GM19324 (cell line): ENCODE results near the gene KLHL22.
"Not testable (repeated sequence)": the region's sequence is repeated elsewhere in the genome, so short reads cannot be mapped to it uniquely, and the experiment has no call there.

Experiments
- ATAC-seq: cut with Tn5 transposase; IDR thresholded peaks from one replicate; pipeline ENCODE4 v1.9.1; 2021; ENCODE audit warnings: mild to moderate bottlenecking, moderate library complexity; ENCODE audit not compliant: unreplicated experiment, low FRiP score

KLHL22 gene

GRCh38 chr22:20471126-20471833 lies 24.3 kb downstream of the KLHL22 start:
- ATAC-seq = no peak

- ATAC-seq = not testable (repeated sequence)
These were observed 25.1 kb downstream of the KLHL22 start for GRCh38 chr22:20470525-20470924.

- no peak for ATAC-seq
These were observed 26.3 kb downstream of the KLHL22 start for GRCh38 chr22:20469110-20469868.

GRCh38 chr22:20466659-20467379 lies 28.8 kb downstream of the KLHL22 start:
- ATAC-seq = no peak

GRCh38 chr22:20465759-20466077 lies 29.9 kb downstream of the KLHL22 start:
- no peak for ATAC-seq

GRCh38 chr22:20464912-20465758 lies 30.5 kb downstream of the KLHL22 start:
- ATAC-seq = no peak

- no peak for ATAC-seq
These were observed 31.4 kb downstream of the KLHL22 start for GRCh38 chr22:20464096-20464614.

GRCh38 chr22:20463324-20464095 lies 32.1 kb downstream of the KLHL22 start:
- ATAC-seq = no peak

- no peak for ATAC-seq
These were observed 35.7 kb downstream of the KLHL22 start for GRCh38 chr22:20459862-20460261.

- no peak for ATAC-seq
These were observed 36.4 kb downstream of the KLHL22 start for GRCh38 chr22:20459152-20459542.

- ATAC-seq = no peak
These were observed 37.0 kb downstream of the KLHL22 start for GRCh38 chr22:20458530-20459151.

GRCh38 chr22:20457506-20458240 lies 37.9 kb downstream of the KLHL22 start:
- no peak for ATAC-seq

- no peak for ATAC-seq
These were observed 38.9 kb downstream of the KLHL22 start for GRCh38 chr22:20456722-20457076.

GRCh38 chr22:20456064-20456721 lies 39.4 kb downstream of the KLHL22 start:
- no peak for ATAC-seq

- no peak for ATAC-seq
These were observed 39.9 kb downstream of the KLHL22 start for GRCh38 chr22:20455709-20456063.

- no peak for ATAC-seq
These were observed 42.4 kb downstream of the KLHL22 start for GRCh38 chr22:20453222-20453621.

GRCh38 chr22:20451920-20452319 lies 43.7 kb downstream of the KLHL22 start:
- no peak for ATAC-seq

GRCh38 chr22:20451129-20451778 lies 44.3 kb downstream of the KLHL22 start:
- not testable (repeated sequence) for ATAC-seq
